ENCODE data around the gene CCDC74A.
"Not testable (repeated sequence)": the region's sequence is repeated elsewhere in the genome, so short reads cannot be mapped to it uniquely, and the experiment has no call there.

Gene CCDC74A

DNA sequence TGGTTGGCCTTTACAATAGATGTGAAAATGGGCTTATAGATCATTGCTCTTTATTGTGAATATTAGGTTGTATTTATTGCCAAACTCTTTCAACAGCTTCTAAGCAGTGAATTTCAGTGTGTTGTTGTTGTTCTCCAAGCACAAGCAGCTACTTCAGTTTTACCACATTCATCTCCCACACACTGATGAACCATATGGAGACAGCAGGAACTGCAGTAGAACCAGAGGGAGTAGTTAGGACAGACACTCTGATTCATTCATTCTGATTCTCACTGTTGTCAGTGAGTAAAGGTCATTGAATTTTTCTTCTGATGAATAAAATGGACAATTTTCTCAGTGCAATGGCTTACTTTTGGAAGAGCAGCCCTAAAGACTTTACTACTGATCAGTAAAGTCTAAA is 40.2 kb downstream of the CCDC74A start:
- no peak for DNase-seq

DNA sequence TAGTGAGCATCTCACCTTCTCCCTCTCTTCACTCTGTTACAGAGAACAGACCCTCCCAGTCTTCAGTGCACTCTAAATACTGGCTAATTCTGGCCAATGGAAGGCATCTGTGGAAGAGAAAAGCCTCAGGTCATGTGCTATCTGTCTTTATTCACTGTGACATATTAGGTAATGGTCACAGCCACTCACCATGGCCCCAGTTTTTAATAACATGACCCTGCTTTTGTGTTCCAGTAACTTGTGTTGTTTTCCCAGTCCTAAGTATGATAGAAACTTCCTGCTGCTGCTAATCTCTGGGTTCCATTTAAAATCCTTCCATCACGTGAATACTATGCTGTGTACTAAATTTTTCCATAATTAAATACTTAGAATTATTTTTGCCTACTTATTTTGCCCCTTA is 40.7 kb downstream of the CCDC74A start:
- DNase-seq = not testable (repeated sequence)

DNA sequence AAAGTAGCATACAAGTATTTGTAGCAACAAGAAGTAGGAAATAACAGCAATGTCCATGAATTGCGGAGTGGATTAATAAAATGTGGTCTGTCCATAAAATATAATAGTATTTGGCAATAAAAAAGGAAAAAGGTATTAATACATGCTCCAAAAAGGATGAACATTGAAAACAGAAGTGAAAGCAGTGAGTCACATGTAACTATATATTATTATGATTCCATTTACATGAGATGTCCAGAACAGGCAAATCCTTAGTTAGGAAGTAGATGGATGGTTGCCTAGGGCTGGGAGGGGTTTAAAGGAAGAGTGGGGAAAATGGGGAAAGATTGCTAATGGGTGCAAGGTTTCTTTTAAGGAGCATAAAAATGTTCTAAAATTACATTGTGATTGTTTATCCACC is 44.5 kb downstream of the CCDC74A start:
- no peak for DNase-seq

DNA sequence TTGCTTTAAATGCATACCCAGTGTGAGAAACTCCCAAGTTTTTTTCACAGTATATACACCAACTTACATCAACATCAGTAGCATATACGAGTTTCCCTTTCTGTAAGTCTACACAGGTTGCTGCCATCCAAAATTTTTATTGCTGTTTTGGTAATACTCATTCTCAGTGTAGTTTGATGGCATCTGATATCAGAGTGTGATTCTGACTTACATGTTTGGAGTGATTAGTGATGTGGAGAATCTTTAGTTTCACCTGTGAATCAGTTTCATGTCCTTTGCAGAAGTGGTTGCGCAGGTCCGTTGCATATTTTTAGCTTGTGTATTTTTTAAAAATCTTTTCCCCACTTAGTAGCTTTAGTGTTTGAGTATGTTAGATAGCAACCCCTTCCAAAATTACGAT is 50.1 kb downstream of the CCDC74A start:
- DNase-seq = no peak

DNA sequence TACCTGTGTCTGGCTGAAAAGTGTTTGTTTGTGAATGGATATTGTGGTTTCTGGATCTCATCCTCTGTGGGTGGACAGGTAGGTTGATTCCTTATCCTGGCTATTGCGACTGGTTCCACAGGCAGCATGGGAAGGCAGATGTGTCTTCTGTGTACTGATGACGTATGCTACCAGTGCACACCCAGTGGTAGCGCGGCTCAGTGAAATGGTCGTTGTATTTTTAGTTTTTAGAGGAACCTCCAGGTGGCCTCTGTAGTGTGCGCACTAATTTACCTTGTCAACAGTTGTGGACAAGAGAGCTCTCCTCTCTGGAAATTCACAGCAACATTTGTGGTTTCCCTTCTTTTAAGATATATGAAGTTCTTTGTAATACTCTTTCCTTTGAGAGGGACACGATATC is 52.5 kb downstream of the CCDC74A start:
- no peak for DNase-seq

All from NCI-H526 treated with DMSO at 0.1 percent for 48 hours (cell line).